Measurements from ENCODE around the gene PARVB.
A peak's percentile ranks its signal among the peaks of the same experiment; 100 is the strongest.

PARVB gene

GRCh38 chr22:44026630-44027511 is 2.8 kb downstream of the PARVB start:
- peak; percentile 23 to 26 for DNase-seq (ENCODE audit: low read depth in 2 of 2)

GRCh38 chr22:44028091-44028490 is 4.0 kb downstream of the PARVB start:
- no peak for DNase-seq (ENCODE audit: low read depth in 2 of 2)

- no peak for DNase-seq (ENCODE audit: low read depth in 2 of 2)
Observed at GRCh38 chr22:44029069-44029468, 5.0 kb downstream of the PARVB start.

- DNase-seq (ENCODE audit: low read depth in 2 of 2): no peak
Observed at GRCh38 chr22:44030051-44030701, 6.1 kb downstream of the PARVB start.

GRCh38 chr22:44030702-44031082 is 6.6 kb downstream of the PARVB start:
- DNase-seq (ENCODE audit: low read depth in 2 of 2): no peak

GRCh38 chr22:44031158-44031952 is 7.3 kb downstream of the PARVB start:
- DNase-seq (ENCODE audit: low read depth in 2 of 2): no peak

GRCh38 chr22:44032126-44032730 is 8.1 kb downstream of the PARVB start:
- no peak for DNase-seq (ENCODE audit: low read depth in 2 of 2)

- no peak for DNase-seq (ENCODE audit: low read depth in 2 of 2)
Observed at GRCh38 chr22:44033287-44033686, 9.2 kb downstream of the PARVB start.

GRCh38 chr22:44033694-44034093 is 9.6 kb downstream of the PARVB start:
- no peak for DNase-seq (ENCODE audit: low read depth in 2 of 2)

- DNase-seq (ENCODE audit: low read depth in 2 of 2): peak; percentile 65 to 66
Observed at GRCh38 chr22:44037519-44038375, 13.6 kb downstream of the PARVB start.

- DNase-seq (ENCODE audit: low read depth in 2 of 2): no peak
Observed at GRCh38 chr22:44039566-44040171, 15.6 kb downstream of the PARVB start.

- no peak for DNase-seq (ENCODE audit: low read depth in 2 of 2)
Observed at GRCh38 chr22:44042249-44043218, 18.4 kb downstream of the PARVB start.

GRCh38 chr22:44045145-44045544 is 21.0 kb downstream of the PARVB start:
- DNase-seq (ENCODE audit: low read depth in 2 of 2): peak in 1 of 2 experiments; percentile 28

GRCh38 chr22:44046485-44047141 is 22.5 kb downstream of the PARVB start:
- DNase-seq (ENCODE audit: low read depth in 2 of 2): no peak

GRCh38 chr22:44047891-44048301 is 23.8 kb downstream of the PARVB start:
- no peak for DNase-seq (ENCODE audit: low read depth in 2 of 2)

GRCh38 chr22:44049486-44050231 is 25.6 kb downstream of the PARVB start:
- no peak for DNase-seq (ENCODE audit: low read depth in 2 of 2)

GRCh38 chr22:44050766-44051355 is 26.8 kb downstream of the PARVB start:
- no peak for DNase-seq (ENCODE audit: low read depth in 2 of 2)

- DNase-seq (ENCODE audit: low read depth in 2 of 2): no peak
Observed at GRCh38 chr22:44051358-44051757, 27.3 kb downstream of the PARVB start.

Data from fibroblast of skin of left biceps (primary cell).